Muscle of back (tissue), 11 donors: ENCODE data around the gene ANKRD55. TPM values are rescaled to one million over a fixed set of nuclear protein-coding genes. Genes with fewer than 3 reads are reported as not detected.
"Not testable (repeated sequence)": the region's sequence is repeated elsewhere in the genome, so short reads cannot be mapped to it uniquely, and the experiment has no call there.

Source experiments
- DNase-seq, 3 donors: peaks; one replicate each; pipeline versions ENCODE4 v3.0.0 to v3.0.0-alpha.2; 2013
- polyA plus RNA-seq, 10 donors: library from polyadenylated mRNA; unstranded; fragments of 120-200 nt; gene quantifications; one replicate each; pipeline ENCODE4 v1.2.1, GENCODE V29; 2013; ENCODE audit not compliant: insufficient read length in 10 of 10

ANKRD55 gene
- polyA plus RNA-seq, 10 donors, result 0.23 to 1.2 (median 0.45) TPM; not detected in 3

- DNase-seq, result not testable (repeated sequence)
Measured at GRCh38 chr5:56079157-56079500, 154.0 kb downstream of the ANKRD55 start.

- DNase-seq, result peak; percentile 45 to 67 (median 56)
Measured at GRCh38 chr5:56078278-56079156, 154.6 kb downstream of the ANKRD55 start.

- DNase-seq, result no peak
Measured at GRCh38 chr5:56077796-56078233, 155.3 kb downstream of the ANKRD55 start.

DNA sequence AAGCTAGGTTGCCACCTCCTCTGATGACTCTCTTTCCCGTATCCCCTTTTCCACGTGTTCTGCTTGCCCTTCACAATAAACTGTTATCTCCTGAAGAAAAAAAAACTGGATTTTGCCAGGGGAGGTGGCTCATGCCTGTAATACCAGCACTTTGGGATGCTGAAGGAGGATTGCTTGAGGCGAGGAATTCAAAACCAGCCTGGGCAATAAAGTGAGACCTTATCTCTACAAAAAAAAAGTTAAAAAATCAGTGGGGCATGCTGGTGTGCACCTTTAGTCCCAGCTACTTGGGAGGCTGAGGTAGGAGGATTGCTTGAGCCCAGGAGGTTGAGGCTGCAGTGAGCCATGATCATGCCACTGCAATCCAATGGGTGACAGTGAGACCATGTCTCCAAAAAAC, 156.6 kb downstream of the ANKRD55 start:
- no peak for DNase-seq

- peak; percentile 74 to 92 (median 76) for DNase-seq
Measured at GRCh38 chr5:56075361-56075760, 157.8 kb downstream of the ANKRD55 start.

DNA sequence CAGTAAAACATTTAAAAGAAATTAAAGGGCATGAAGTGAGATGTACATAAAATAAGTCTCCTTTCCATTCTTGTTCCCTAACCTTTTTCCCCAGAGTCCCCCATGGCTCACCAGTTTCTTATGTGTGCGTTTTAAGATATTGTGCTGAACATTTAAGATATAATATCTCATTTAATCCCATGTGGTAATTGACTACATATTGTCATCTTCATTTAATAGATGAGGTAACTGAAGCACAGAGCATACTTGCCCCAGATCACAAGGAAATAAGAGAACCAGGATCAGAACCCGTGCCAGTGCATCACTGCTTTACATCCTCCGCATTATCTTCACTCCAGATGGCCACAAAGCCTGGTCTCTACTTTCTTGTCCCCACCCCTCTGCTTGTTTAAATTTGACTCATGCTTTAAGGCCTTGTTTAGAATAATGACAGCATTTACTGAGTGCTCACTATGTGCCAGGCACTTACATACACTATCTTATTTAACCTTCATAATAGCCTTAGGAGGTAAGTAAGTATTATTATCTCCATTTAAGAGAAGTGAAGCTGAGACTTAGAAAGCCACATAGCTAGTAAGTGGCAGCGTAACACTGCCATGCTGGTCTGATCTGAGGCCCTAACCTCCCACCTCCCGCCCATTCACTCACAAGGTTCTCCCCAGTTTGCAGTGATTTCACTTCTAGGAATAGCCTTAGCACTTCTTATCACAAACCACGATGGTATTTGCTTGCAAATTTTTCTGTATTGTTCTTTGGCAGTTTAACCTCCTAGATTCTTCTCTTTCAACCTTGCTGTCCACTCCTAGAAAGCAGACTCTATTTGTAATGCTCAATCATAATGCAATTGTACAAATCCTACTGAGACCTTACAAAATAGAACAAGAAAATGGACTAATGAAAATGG, 160.0 kb downstream of the ANKRD55 start:
- no peak for DNase-seq

DNA sequence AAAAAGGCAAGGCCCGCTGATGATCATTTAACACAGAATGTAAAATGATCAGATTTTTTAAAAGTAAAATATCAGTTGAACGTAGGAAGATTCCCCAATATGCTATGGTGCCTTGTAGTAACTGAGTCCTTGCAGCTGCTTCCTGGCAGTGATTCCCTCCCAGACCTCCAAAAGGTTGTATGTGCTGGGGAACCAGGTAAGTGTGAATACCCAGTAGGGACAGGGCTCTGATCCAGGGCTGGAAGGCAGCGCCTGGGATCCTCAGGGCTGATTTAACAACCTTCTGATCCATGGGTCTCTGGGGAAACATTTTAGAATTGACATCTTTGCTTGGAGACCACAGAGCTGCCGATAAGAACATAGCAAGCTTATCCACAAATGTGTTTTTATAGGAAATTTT, 161.7 kb downstream of the ANKRD55 start:
- peak in 1 of 3 donors; percentile 61 for DNase-seq

DNA sequence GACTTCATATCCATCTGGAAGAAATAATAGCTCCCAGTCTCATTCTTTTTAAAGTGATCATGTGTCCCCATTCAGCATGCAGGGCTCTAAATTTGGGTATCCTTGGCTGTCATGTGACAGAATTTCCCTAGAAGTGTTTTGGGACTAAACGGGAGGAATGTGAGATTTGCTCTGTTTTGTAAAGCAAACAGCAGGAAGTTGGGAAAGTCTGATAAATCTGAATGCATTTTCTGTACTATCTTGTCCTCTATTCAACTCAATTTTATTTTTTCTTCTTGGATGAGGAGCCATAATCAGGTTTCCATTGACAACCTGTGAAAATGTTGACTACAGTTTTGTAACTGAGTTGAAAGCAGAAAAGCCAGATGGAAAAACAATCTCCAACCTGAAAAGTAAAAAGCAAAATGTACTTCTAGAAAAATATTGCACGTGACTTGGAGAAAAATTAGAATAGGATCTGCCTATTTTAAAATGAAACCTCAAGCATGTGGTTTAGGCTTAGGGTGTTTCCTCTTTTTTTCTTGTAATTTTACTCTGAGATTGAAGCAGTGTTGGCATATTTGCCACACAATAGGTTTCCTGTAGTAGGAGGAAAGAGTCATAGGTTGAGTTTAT, 162.2 kb downstream of the ANKRD55 start:
- DNase-seq, result peak; percentile 49 to 82 (median 62)

GRCh38 chr5:56069652-56070226, 163.4 kb downstream of the ANKRD55 start:
- no peak for DNase-seq

- DNase-seq, result no peak
Measured at GRCh38 chr5:56066931-56067450, 166.1 kb downstream of the ANKRD55 start.

DNA sequence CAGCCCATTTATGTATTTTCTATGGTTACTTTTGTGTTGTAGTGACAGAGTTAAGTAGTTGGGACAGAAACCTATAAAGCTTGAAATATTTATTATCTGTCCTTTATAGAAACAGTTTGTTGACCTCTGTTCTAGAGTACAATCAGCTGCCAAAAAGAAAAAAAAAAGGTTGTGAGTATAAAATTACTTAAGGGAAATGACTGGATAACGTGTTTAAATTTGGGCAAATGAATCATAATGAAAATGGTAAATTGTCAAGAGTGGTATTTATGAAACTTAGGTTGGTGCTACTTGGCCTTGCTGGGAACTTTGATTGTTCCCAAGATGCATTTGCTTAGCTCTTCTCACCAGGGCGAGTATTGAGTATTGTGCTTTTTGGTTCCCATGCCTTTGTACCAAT, 168.1 kb downstream of the ANKRD55 start:
- DNase-seq, result no peak

GRCh38 chr5:56060276-56061110, 172.6 kb downstream of the ANKRD55 start:
- DNase-seq, result no peak

GRCh38 chr5:56059854-56060253, 173.3 kb downstream of the ANKRD55 start:
- DNase-seq, result no peak

DNA sequence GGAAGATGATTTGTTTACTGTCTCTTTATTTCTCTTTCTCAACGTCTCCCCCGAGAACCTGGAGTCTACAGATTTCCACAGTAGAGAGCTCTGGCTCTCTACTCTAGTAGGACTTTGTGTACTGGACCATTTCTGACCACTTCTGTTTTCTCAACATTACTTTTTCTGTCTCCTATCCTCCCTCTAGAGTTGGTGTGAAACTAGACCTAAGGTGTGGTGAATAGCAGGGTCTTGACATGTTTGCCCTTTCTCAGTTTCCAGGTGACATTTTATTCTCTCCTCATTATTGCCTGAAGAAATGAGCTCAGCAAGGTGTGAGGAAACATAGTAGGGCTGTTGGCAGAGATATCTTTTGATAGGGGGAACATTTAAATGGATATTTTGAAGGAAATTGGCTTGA, 176.3 kb downstream of the ANKRD55 start:
- no peak for DNase-seq

GRCh38 chr5:56055859-56056258, 177.3 kb downstream of the ANKRD55 start:
- no peak for DNase-seq

GRCh38 chr5:56055287-56055686, 177.8 kb downstream of the ANKRD55 start:
- no peak for DNase-seq

GRCh38 chr5:56054666-56055065, 178.5 kb downstream of the ANKRD55 start:
- DNase-seq, result no peak

DNA sequence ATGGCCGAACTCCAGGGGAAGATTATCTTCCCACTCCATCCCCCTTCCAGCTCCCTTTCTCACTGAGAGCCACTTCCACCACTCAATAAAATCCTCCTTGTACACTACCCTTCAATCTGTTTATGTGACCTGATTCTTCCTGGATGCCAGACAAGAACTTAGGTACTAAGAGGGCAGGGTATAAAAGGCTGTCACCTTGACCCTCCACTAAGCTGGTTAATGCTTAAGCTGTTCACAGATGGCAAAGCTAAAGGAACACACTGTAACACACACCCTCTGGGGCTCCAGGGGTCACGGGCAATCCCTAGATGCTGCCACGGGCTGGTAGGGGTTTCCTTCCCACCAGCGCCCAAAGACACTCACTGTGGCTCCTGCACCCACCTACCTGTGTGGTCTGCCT, 179.8 kb downstream of the ANKRD55 start:
- DNase-seq, result no peak

DNA sequence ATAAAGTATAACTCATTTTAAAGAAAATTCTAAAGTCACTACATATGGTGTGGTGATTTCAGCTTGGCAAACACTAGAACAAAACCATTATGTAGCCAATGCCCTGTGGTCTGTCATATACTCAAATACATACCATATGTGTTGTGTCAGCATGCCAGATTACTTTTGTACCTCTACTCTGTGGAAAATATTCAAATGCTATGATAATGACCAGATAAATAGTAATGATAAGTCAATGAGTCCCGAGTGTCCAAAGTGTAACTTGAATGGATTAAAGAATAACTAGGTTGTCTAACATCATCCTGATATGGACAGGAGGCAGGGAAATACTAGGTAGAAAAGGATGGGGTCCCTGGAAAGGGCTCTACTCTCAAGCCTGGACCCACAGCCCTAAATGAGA, 180.4 kb downstream of the ANKRD55 start:
- no peak for DNase-seq

DNA sequence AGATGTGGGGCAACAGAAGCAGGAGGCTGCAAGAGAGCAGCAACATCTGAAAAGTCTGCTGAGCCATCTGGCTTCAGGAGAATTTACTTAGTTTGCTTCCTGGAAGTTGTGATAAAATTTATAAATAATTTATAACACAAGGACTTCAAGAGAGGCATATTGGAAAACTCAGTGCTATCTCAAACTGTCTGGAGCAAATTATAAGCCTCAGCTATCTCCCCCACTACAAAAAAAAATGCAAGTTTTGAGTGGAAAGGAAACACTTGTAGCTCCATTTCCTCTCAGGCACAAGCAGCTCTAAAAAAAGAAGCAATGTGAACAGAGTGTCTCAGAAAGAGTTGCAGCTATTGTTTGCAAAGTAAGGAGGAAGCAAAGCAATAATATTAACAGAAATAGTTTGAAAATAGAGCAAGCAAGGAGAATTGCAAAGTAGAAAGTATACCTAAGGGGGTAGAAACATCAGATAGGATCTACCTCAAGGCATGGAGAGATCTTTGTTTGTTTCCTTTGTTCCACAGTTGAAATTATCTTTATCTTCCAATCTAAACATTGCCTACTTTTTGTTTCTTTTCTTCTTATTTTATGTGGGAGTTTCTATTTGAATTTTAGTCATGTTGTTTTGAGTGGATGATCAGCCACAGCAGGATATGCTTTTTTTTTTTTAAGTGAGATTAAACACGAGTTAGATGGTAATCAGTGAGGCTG, 182.4 kb downstream of the ANKRD55 start:
- DNase-seq, result peak in 1 of 3 donors; percentile 41
